GM12875 (cell line): ENCODE data around the gene FOXE1.

ENCODE experiments used
- H3K4me3 ChIP-seq: one replicate; pipeline ENCODE4 v1.5.1; 2011; ENCODE audit warnings: low read depth, low read length, control low read depth
- TF ChIP-seq, protein P1 (sequence below): IDR thresholded peaks from 2 replicates; pipeline ENCODE4 v1.5.1; 2011; ENCODE audit warnings: low read depth, mild to moderate bottlenecking, control low read depth, inconsistent platforms, low read length, moderate library complexity, borderline replicate concordance; ENCODE audit not compliant: insufficient read depth

The FOXE1 gene

DNA sequence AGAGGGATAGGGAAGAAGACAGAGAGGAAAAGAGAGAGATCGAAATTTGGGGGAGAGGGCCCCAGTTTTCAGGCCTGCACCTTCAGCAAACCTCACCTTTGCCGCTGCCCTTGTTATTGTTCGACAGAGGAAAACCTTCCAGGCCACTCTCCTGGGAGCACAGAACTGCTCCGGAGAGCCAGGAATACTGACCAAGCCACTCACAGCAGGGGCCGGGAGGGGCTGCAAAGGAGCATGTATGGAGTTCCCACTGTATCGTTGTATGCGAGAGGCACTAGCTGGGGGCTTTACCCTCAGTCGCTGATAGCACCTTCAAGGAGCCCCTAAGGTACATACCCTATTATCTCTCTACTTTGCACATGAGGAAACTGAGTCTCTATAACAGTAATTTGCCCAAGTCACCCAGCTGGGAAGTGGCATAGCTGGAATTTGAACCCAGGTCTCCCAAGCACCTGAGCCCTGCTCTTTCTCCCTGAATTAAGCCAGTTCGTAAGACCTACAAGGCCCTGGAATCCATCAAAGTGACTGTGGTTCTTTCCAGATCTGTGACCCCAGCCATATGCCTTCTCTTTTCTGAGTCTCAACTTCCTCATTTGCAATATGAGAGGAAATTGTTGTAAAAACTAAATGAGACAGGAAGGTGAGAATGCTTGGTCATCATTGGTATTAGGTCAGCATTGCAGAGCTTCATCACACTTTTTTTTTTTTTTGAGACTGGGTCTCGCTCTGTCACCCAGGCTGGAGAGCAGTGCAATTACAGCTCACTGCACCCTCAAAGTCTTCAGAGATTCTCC, 21.0 kb upstream of the FOXE1 start:
- no peak overlapping the region for H3K4me3 ChIP-seq
- TF ChIP-seq, protein P1, sequence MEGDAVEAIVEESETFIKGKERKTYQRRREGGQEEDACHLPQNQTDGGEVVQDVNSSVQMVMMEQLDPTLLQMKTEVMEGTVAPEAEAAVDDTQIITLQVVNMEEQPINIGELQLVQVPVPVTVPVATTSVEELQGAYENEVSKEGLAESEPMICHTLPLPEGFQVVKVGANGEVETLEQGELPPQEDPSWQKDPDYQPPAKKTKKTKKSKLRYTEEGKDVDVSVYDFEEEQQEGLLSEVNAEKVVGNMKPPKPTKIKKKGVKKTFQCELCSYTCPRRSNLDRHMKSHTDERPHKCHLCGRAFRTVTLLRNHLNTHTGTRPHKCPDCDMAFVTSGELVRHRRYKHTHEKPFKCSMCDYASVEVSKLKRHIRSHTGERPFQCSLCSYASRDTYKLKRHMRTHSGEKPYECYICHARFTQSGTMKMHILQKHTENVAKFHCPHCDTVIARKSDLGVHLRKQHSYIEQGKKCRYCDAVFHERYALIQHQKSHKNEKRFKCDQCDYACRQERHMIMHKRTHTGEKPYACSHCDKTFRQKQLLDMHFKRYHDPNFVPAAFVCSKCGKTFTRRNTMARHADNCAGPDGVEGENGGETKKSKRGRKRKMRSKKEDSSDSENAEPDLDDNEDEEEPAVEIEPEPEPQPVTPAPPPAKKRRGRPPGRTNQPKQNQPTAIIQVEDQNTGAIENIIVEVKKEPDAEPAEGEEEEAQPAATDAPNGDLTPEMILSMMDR = no peak

DNA sequence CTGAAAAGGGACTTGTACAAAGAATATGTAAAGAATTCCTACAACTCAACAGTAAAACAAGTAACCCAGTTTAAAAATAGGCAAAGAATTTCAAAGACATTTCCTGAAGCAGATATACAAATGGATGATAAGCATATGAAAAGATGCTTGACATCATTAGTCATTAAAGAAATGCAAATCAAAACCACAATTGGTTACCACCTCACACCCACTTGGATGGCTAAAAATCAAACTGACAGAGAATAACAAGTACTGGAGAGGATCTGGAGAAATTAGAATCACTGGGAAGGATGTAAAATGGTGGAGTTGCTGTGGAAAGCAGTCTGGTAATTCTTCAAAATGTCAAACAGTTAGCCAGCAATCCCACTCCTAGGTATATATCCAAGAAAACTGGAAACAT, 12.5 kb upstream of the FOXE1 start:
- no peak overlapping the region for H3K4me3 ChIP-seq
- TF ChIP-seq, protein P1 = no peak

DNA sequence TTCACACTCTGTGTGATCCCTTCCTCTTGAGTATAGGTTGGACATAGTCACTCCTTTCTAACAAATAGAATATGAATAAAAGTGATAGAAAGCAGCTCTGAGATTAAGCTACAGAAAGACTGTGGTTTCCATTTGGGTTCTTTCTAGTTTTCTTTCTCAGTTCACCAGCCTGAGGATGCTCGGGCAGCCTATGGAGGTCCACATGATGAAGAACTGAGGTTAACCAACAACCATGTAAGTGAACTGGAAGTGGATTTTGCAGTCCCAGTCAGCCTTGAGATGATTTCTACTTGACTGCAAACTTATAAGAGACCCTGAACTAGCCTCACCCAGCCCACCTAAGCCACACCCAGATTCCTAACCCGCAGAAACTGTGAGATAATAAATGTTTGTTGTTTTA, 10.1 kb upstream of the FOXE1 start:
- TF ChIP-seq, protein P1 = no peak
- no peak overlapping the region for H3K4me3 ChIP-seq

DNA sequence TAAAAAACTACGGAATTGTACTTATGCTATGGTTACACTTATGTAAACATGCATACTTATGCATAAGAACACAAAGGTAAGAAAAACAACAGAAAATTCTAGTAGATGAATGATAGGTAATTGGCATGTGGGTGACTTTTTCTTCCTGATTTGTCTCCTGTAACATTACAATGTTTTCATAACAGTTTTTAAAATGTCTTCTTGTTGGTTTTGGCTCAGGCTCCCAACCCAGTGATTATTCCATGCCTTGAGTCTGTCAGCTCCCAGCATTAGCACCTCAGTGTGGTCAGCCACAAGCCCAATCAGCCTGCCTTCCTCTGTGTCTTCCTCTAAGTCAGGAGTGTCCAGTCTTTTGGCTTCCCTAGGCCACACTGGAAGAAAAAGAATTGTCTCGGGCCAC, 7.9 kb upstream of the FOXE1 start:
- no peak overlapping the region for H3K4me3 ChIP-seq
- TF ChIP-seq, protein P1 = no peak

DNA sequence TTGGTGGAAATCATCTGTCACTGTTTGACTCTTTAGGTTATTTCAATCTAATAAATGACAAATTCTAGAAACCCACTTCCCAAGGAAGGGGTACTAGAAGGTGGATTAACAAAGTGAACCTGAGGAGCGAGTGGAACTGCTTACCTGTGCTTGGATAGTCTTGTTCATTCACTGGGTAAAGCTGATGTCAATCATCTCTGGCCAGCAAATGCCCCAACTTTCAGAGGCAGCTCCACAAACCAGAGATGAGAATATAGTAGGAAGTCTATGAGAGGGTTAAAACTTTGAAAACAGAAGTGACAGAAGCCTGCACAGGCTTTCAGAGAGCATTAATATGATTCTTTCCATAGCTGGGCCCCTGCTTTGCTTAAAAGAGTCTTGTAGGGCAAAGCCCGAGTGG, 7.3 kb upstream of the FOXE1 start:
- TF ChIP-seq, protein P1 = no peak
- no peak overlapping the region for H3K4me3 ChIP-seq

DNA sequence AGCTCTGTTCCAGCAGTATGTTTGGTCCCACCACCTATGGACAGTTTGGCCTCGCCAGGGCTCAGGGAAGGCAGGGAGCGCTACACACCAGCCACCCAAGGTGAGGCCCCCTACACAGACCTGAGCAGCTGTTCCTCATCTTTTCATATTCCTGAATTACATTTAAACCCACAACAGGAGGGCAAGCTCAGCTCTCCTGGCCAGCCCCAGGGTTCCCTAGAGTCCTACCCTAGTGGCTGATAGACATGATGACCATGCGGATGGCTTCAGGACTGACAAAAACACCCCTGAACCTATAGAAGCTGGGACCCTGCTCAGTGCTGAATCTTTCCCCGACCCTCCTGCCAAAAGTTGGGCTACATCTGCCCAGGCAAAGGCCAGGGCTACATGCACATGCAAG, 6.7 kb upstream of the FOXE1 start:
- H3K4me3 ChIP-seq = no peak overlapping the region
- TF ChIP-seq, protein P1 = no peak

DNA sequence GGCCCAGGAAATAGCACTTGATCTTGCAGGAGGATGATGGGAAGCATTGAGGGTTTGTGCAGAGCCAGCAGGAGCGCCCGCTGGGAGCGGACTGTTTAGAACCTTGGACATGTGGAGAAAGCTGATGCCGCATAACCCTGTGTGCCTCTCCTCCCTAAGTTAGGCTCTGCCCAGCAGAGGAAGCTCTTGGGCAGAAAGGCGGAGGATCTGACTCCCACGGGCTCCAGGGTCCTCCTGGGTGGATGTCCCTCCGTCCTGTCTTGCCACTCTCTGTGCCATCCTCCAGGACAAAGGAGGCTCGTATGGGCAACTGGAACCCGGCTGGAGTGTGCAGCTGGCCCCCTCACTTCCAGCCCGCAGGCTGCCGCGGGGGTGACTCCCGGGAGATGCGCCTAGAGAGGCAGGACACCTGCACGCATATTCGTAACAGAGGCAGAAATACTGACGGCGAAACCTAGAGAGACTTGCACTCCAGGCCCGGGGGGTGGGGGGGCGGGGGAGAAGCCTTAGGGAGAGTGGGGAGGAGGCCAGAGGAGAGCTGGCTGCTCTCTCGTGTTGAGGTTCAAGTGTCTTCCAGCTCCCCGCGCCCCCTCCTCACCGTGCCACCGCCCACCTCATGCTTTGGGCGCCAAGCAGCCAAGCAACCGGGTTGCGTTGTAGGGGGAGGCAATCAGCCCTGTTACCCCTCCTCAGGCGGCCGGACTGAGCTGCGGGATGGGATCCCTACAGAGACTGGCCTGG, 5.4 kb upstream of the FOXE1 start:
- TF ChIP-seq, protein P1 = no peak

More for the DNA sequence above, 5.4 kb upstream of the FOXE1 start:
- no peak overlapping the region for H3K4me3 ChIP-seq
